ENCODE results near the gene SGSM1. TPM values are rescaled to one million over a fixed set of nuclear protein-coding genes. Genes with fewer than 3 reads are reported as not detected.

The SGSM1 gene
- total RNA-seq, 4 donors from 2014 or later, result 1.4 to 3.3 (median 2.1) TPM

GRCh38 chr22:24809331-24809730 is 3.3 kb downstream of the SGSM1 start:
- no peaks in the 10 kb centered on the region for H3K27me3 ChIP-seq
- H3K36me3 ChIP-seq, result no peaks in the 10 kb centered on the region
- H3K4me1 ChIP-seq, result no peaks in the 10 kb centered on the region
- H3K9me3 ChIP-seq, result peaks cover 0 to 5% (median 0%) of the 10 kb centered on the region in 4 donors
- no peak for TF ChIP-seq CTCF (IDR thresholded peaks at IDR 0.05)
- no peak for TF ChIP-seq POLR2A (IDR thresholded peaks at IDR 0.05)
- no peak for DNase-seq
- H3K4me3 ChIP-seq, result no peak overlapping the region
- H3K27ac ChIP-seq, result no peak overlapping the region

- no peak for TF ChIP-seq CTCF (IDR thresholded peaks at IDR 0.05)
- no peak for TF ChIP-seq POLR2A (IDR thresholded peaks at IDR 0.05)
- peaks cover 0 to 5% (median 0%) of the 10 kb centered on the region in 4 donors for H3K9me3 ChIP-seq
- no peak for DNase-seq
- no peaks in the 10 kb centered on the region for H3K4me1 ChIP-seq
- no peaks in the 10 kb centered on the region for H3K27me3 ChIP-seq
- H3K36me3 ChIP-seq, result no peaks in the 10 kb centered on the region
- no peak overlapping the region for H3K27ac ChIP-seq
- no peak overlapping the region for H3K4me3 ChIP-seq
Measured at GRCh38 chr22:24810043-24810749, 4.2 kb downstream of the SGSM1 start.

GRCh38 chr22:24812950-24813775 is 7.2 kb downstream of the SGSM1 start:
- TF ChIP-seq CTCF (IDR thresholded peaks at IDR 0.05), result no peak
- no peak for TF ChIP-seq POLR2A (IDR thresholded peaks at IDR 0.05)
- DNase-seq, result no peak
- H3K9me3 ChIP-seq, result peaks cover 0 to 3% (median 0%) of the 10 kb centered on the region in 4 donors
- no peaks in the 10 kb centered on the region for H3K36me3 ChIP-seq
- no peak overlapping the region for H3K27ac ChIP-seq
- no peak overlapping the region for H3K4me3 ChIP-seq
- no peaks in the 10 kb centered on the region for H3K27me3 ChIP-seq
- H3K4me1 ChIP-seq, result no peaks in the 10 kb centered on the region

GRCh38 chr22:24813861-24814770 is 8.1 kb downstream of the SGSM1 start:
- H3K27ac ChIP-seq, result no peak overlapping the region
- no peaks in the 10 kb centered on the region for H3K4me1 ChIP-seq
- no peak overlapping the region for H3K4me3 ChIP-seq
- DNase-seq, result no peak
- no peaks in the 10 kb centered on the region for H3K27me3 ChIP-seq
- TF ChIP-seq POLR2A (IDR thresholded peaks at IDR 0.05) (no peak), CTCF (IDR thresholded peaks at IDR 0.05) (no peak)
- H3K36me3 ChIP-seq, result no peaks in the 10 kb centered on the region
- H3K9me3 ChIP-seq, result peaks cover 0 to 3% (median 0%) of the 10 kb centered on the region in 4 donors

- H3K36me3 ChIP-seq, result no peaks in the 10 kb centered on the region
- no peak overlapping the region for H3K27ac ChIP-seq
- TF ChIP-seq POLR2A (IDR thresholded peaks at IDR 0.05) (no peak), CTCF (IDR thresholded peaks at IDR 0.05) (no peak)
- no peaks in the 10 kb centered on the region for H3K27me3 ChIP-seq
- no peak for DNase-seq
- H3K4me3 ChIP-seq, result no peak overlapping the region
- peaks cover 0 to 3% (median 0%) of the 10 kb centered on the region in 4 donors for H3K9me3 ChIP-seq
- peaks cover 0 to 8% (median 0%) of the 10 kb centered on the region in 4 donors for H3K4me1 ChIP-seq
Measured at GRCh38 chr22:24816806-24817205, 10.8 kb downstream of the SGSM1 start.
